Measurements from ENCODE around the gene DTNB.

DTNB gene

GRCh38 chr2:25698752-25699151 is 25.4 kb upstream of the DTNB start:
- no peak overlapping the region for H3K4me3 ChIP-seq (ENCODE audit: control insufficient read depth, low read depth, low read length)
- DNase-seq (ENCODE audit: low read depth), result no peak
- TF ChIP-seq CTCF (IDR thresholded peaks at IDR 0.05; ENCODE audit: control insufficient read depth, insufficient read depth, low read depth, low read length, missing control alignments), result no peak

GRCh38 chr2:25697559-25698341 is 24.4 kb upstream of the DTNB start:
- no peak overlapping the region for H3K4me3 ChIP-seq (ENCODE audit: control insufficient read depth, low read depth, low read length)
- no peak for TF ChIP-seq CTCF (IDR thresholded peaks at IDR 0.05; ENCODE audit: control insufficient read depth, insufficient read depth, low read depth, low read length, missing control alignments)
- no peak for DNase-seq (ENCODE audit: low read depth)

- no peak for TF ChIP-seq CTCF (IDR thresholded peaks at IDR 0.05; ENCODE audit: control insufficient read depth, insufficient read depth, low read depth, low read length, missing control alignments)
- no peak for DNase-seq (ENCODE audit: low read depth)
- H3K4me3 ChIP-seq (ENCODE audit: control insufficient read depth, low read depth, low read length), result no peak overlapping the region
Measured at GRCh38 chr2:25692737-25693445, 19.5 kb upstream of the DTNB start.

GRCh38 chr2:25692143-25692542 is 18.8 kb upstream of the DTNB start:
- no peak for TF ChIP-seq CTCF (IDR thresholded peaks at IDR 0.05; ENCODE audit: control insufficient read depth, insufficient read depth, low read depth, low read length, missing control alignments)
- no peak for DNase-seq (ENCODE audit: low read depth)
- no peak overlapping the region for H3K4me3 ChIP-seq (ENCODE audit: control insufficient read depth, low read depth, low read length)

- no peak overlapping the region for H3K4me3 ChIP-seq (ENCODE audit: control insufficient read depth, low read depth, low read length)
- no peak for TF ChIP-seq CTCF (IDR thresholded peaks at IDR 0.05; ENCODE audit: control insufficient read depth, insufficient read depth, low read depth, low read length, missing control alignments)
- DNase-seq (ENCODE audit: low read depth), result no peak
Measured at GRCh38 chr2:25690058-25690457, 16.7 kb upstream of the DTNB start.

GRCh38 chr2:25688236-25688635 is 14.9 kb upstream of the DTNB start:
- DNase-seq (ENCODE audit: low read depth), result no peak
- TF ChIP-seq CTCF (IDR thresholded peaks at IDR 0.05; ENCODE audit: control insufficient read depth, insufficient read depth, low read depth, low read length, missing control alignments), result no peak
- no peak overlapping the region for H3K4me3 ChIP-seq (ENCODE audit: control insufficient read depth, low read depth, low read length)
